Neural cell (in vitro differentiated cells): ENCODE measurements around the gene AGPAT4.

Source experiments
- TAF1 ChIP-seq: IDR thresholded peaks from 2 replicates; pipeline ENCODE4 v1.6.1; 2012; ENCODE audit warnings: low read depth
- TF ChIP-seq, protein P1 (sequence below): fragments of 450-650 bp; IDR thresholded peaks from 2 replicates; pipeline ENCODE4 v1.5.1; 2014; ENCODE audit warnings: antibody characterized with exemption, mild to moderate bottlenecking, moderate library complexity; ENCODE audit not compliant: poor library complexity, severe bottlenecking
- TF ChIP-seq, protein P2 (sequence below): IDR thresholded peaks from 2 replicates; pipeline ENCODE4 v1.6.1; 2012; ENCODE audit warnings: borderline replicate concordance

GRCh38 chr6:161143663-161144430 is 130.0 kb downstream of the AGPAT4 start:
- TF ChIP-seq, protein P1, sequence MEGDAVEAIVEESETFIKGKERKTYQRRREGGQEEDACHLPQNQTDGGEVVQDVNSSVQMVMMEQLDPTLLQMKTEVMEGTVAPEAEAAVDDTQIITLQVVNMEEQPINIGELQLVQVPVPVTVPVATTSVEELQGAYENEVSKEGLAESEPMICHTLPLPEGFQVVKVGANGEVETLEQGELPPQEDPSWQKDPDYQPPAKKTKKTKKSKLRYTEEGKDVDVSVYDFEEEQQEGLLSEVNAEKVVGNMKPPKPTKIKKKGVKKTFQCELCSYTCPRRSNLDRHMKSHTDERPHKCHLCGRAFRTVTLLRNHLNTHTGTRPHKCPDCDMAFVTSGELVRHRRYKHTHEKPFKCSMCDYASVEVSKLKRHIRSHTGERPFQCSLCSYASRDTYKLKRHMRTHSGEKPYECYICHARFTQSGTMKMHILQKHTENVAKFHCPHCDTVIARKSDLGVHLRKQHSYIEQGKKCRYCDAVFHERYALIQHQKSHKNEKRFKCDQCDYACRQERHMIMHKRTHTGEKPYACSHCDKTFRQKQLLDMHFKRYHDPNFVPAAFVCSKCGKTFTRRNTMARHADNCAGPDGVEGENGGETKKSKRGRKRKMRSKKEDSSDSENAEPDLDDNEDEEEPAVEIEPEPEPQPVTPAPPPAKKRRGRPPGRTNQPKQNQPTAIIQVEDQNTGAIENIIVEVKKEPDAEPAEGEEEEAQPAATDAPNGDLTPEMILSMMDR = no peak
- TF ChIP-seq TAF1 = no peak
- TF ChIP-seq, protein P2, sequence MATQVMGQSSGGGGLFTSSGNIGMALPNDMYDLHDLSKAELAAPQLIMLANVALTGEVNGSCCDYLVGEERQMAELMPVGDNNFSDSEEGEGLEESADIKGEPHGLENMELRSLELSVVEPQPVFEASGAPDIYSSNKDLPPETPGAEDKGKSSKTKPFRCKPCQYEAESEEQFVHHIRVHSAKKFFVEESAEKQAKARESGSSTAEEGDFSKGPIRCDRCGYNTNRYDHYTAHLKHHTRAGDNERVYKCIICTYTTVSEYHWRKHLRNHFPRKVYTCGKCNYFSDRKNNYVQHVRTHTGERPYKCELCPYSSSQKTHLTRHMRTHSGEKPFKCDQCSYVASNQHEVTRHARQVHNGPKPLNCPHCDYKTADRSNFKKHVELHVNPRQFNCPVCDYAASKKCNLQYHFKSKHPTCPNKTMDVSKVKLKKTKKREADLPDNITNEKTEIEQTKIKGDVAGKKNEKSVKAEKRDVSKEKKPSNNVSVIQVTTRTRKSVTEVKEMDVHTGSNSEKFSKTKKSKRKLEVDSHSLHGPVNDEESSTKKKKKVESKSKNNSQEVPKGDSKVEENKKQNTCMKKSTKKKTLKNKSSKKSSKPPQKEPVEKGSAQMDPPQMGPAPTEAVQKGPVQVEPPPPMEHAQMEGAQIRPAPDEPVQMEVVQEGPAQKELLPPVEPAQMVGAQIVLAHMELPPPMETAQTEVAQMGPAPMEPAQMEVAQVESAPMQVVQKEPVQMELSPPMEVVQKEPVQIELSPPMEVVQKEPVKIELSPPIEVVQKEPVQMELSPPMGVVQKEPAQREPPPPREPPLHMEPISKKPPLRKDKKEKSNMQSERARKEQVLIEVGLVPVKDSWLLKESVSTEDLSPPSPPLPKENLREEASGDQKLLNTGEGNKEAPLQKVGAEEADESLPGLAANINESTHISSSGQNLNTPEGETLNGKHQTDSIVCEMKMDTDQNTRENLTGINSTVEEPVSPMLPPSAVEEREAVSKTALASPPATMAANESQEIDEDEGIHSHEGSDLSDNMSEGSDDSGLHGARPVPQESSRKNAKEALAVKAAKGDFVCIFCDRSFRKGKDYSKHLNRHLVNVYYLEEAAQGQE = no peak
